HG02798 (cell line): Measurements from ENCODE around the gene TPK1.
A peak's percentile ranks its signal among the peaks of the same experiment; 100 is the strongest.
"Not testable (repeated sequence)": the region's sequence is repeated elsewhere in the genome, so short reads cannot be mapped to it uniquely, and the experiment has no call there.

ENCODE experiments used
- ATAC-seq: cut with Tn5 transposase; IDR thresholded peaks from one replicate; pipeline ENCODE4 v1.9.1; 2021; ENCODE audit warnings: mild to moderate bottlenecking; ENCODE audit not compliant: unreplicated experiment, poor library complexity

The TPK1 gene

DNA sequence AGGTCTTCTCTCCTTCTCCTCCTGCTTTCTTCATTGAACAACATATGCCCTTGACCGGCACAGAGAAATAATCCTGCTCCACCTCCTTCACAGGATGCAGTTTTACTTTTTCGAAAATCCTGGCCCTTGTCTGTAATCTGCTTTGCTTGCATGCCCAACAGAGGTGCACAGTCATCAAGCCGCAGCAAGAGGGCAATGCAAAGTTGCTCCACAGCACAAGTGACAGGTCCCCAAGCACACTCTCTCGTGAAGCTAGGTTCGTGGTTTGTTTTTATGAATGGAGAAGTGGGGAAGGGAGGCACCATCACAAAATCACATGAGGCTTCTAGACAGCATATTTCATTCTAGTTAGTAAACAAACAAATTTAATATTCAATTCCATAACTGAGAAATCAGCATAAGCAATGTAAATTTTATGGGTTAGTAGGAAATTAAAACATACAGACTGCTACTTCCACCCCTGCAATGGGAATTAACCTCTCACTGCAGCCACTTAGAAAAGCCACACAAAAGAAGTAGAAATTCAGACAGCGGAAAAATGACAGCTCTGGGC is 178.8 kb downstream of the TPK1 start:
- ATAC-seq = peak; percentile 53

DNA sequence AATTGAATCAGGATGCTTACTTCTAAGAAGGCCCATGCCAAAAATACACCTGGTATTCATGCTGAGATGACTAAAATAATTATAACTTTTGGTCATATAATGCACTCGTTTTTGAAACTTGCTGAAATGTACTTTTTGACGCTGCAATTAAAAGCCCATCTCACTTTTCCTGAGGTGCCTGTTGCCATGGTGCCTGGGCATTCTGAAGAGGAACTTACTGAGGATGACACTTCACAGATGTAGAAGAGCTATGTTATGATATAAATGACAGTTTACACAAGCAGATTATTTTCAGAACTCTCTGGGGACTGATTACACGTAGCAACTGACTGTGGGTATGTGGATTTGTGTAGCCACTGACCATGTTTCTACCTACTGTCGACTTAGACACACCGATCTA is 182.4 kb downstream of the TPK1 start:
- ATAC-seq = no peak

DNA sequence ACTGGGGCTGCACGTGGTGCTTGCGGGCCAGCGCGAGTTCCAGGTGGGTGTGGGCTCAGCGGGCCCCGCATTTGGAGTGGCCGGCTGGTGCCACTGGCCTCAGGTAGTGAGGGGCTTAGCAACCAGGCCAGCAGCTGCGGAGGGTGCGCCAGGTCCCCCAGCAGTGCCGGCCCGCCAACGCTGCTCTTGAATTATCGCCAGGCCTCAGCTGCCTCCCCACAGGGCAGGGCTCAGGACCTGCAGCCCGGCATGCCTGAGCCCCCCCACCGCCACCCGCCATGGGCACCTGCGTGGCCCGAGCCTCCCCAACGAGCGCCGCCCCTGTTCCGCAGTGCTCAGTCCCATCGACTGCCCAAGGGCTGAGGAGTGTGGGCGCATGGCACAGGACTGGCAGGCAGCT is 185.4 kb downstream of the TPK1 start:
- ATAC-seq = no peak

DNA sequence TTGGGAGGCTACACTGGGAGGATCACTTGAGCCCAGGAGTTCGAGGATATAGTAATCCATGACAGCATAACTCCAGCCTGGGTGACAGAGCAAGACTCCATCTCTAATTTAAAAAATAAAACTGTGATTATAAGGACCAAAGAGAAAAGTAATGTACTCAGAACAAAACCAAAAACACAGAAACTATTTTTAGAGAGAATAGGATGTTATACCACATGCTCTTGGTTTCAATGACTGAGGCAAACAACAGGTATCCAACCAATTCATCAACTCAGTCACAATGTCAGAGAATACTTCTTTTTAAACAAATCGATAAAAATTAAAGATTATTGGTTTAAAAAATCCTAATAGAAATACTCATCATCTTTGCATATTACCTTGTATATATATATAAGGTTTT is 186.7 kb downstream of the TPK1 start:
- no peak for ATAC-seq

DNA sequence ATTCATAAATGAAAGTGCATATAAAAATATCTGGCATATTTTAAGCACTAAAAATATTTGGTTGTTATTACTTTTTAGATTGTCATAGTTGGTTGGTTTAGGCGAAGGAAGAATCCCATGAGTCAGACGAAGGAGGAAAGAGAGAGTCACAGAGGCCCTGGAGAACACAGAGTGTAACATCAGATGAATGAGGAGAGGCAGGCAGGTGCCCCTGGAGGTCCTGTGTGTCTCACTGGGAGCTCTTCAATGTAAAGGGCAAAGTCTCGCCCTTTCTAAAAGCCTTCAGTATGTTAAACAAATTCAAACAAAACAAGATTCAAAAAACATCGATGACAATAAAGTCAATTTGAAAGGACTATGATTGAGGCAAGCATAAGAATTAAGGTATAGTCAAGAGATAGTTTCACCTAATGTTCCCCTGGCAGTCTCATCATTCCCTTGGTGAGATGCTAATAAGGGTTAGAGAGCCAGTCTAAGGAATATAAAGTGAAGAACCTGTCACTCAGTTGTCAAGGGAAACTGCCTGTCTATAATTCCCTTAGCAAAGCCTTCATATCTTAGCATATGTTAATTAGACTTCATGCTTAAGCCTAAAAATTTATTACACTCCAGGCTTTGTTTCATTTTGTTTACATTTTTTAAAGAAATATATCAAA is 194.3 kb downstream of the TPK1 start:
- no peak for ATAC-seq

DNA sequence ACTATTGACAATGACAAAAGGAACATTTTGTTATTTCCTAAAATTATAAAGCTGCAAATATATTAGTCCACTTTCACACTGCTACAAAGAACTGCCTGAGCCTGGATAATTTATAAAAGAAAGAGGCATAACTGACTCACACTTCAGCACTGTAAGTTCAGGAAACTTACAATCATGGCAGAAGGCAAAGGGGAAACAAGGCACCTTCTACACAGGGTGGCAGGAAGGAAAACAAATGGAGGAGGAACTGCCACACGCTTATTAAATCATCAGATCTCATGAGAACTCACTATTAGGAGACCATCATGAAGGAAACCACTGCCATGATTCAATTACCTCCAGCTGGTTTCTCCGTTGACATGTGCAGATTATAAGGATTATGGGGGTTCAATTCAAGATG is 203.1 kb downstream of the TPK1 start:
- no peak for ATAC-seq

DNA sequence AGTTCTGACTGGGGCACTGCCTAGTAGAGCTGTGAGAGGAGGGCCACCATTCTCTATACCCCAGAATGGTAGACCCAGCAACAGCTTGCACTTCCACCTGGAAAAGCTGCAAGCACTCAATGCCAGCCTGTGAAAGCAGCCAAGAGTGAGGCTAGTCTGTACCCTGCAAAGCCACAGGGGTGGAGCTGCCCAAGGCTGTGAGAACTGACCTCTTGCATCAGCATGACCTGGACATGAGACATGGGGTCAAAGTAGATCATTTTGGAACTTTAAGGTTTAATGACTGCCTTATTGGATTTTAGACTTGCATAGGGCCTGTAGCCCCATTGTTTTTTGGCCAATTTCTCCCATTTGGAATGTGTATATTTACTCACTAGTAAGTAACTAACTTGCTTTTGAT is 206.3 kb downstream of the TPK1 start:
- no peak for ATAC-seq

DNA sequence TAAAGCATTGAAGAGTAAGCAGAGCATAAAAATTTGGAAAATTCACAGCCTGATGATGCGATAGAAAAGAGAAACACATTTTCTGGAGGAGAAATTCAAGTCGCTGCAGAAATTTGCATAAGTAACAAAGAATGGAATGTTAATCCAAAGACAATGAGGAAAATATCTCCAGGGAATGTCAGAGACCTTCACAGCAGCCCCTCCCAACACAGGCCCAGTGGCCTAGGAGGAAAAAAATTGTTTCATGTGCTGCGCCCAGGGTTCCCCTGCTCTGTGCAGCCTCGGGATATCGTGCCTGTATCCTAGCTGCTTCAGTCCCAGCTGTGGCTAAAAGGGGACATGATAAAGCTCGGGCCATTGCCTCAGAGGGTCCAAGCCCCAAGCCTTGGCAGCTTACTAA is 206.8 kb downstream of the TPK1 start:
- ATAC-seq = no peak

DNA sequence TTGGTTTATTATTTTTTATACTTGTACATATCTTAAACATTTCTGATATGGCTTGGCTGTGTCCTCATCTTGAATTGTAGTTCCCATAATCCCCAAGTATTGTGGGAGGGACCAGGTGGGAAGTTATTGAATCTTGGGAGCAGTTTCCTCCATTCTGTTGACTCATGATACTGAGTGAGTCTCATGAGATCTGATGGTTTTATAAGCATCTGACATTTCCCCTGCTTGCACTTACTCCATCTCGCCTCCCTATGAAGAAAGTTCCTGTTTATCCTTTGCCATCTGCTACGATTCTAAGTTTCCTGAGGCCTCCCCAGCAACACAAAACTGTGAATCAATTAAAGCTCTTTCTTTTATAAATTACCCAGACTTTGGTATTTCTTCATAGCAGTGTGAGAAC is 207.7 kb downstream of the TPK1 start:
- no peak for ATAC-seq

DNA sequence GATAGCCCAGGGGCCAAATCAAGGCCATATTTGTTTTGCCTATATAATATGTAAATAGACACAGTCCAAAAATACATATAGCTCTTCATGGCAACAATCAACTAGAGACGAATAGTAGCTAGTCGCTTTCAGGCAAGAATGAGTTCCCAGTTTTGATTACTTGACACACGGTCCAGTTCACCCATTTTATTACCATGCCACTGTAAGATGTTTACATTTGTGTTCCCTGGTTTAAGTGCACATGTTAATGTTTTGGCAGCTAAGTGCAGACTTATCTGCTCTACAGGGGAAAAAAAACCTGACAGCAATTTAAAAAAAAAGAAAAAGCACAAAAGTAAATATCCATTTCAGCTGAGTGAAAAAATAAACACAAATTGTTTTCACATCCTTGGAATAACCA is 213.1 kb downstream of the TPK1 start:
- no peak for ATAC-seq

DNA sequence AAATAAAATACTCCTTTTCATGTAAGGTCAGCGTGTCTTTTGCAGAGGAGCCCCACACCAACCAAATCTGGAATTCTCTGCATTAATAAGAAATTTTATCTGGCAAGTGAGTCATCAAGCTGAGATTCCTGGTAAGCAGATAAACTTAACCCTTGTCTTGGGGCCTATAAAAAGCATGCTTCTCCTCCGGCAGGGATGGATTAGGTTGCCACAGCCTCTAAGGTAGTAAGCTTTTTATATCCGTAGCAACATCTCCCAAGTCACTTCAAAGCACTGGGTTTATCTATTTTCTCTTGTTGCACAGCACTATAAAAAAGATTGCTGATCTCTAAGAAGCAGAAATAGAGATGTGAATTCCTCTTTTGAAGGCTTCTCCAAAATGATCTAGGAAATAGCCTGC is 229.6 kb downstream of the TPK1 start:
- no peak for ATAC-seq

DNA sequence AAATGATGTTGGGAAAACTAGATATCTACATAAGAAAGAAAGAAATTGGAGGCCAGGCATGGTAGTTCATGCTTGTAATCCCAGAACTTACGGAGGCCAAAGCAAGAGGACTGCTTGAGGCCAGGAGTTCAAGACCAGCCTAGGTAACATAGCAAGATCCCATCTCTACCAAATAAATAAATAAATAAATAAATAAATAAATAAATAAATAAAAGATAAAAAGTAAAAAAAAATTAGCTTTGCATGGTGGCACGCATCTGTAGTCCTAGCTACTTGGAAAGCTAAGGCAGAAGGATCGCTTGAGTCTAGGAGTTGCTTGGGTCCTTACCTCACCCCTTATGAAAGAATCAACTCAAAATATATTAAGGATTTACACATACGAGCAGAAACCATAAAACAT is 238.9 kb downstream of the TPK1 start:
- no peak for ATAC-seq

DNA sequence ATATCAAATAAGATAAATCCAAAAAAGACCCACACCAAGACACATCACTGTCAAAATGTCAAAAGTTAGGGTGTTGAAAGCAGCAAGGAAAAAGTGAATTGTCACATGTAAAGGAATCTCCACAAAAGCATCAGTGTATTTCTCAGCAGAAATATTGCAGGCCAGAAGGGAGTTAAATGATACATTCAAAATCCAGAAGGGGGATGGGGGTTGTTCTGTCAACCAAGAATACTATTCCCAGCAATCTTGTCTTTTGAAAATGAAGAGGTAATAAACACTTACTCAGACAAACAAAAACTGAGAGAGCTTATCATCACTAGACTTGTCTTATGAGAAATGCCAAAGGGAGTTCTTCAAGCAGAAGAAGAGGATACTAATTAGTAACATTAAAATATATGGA is 241.3 kb downstream of the TPK1 start:
- ATAC-seq = no peak

DNA sequence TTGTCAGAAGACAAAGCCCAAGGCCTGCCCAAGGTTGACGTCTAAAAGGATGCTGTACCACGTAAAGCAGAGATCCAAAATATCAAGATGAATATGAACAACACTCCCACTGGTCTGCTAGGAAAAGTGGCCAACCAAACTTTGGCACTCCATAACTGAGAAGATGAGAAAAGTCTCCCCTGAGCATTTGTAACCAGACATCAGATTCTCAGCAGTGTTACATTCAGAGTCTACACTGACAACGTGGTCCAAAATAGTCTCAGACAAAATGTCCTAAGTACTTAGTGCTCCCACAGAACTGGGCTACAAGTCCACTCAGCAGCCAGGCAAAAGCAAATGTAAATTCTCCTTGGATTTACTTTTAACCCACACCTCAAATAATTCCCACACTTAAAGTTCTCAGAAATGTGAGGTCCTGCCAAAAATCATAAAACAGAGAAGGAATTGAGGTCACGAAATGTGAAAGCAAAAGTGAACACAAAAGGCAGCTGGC is 247.2 kb downstream of the TPK1 start:
- no peak for ATAC-seq

DNA sequence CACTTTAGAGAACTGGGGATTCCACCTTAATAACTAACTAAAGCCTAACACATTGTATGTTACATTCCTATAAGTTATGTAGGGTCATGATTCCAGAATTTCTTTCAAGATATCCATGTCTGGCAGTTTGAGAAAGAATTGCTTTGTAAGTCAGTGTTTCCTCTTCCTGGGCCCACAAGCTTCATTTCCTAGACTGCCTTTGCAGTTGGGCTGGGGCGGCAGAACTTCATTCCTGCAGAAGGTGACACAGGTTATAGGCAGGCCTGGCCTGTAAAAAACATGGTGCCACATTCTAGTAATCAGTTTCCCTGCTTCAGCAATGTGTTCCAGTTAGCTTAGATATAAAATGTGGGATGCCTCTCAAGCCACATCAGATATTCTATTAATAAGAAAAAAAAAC is 248.2 kb downstream of the TPK1 start:
- no peak for ATAC-seq

DNA sequence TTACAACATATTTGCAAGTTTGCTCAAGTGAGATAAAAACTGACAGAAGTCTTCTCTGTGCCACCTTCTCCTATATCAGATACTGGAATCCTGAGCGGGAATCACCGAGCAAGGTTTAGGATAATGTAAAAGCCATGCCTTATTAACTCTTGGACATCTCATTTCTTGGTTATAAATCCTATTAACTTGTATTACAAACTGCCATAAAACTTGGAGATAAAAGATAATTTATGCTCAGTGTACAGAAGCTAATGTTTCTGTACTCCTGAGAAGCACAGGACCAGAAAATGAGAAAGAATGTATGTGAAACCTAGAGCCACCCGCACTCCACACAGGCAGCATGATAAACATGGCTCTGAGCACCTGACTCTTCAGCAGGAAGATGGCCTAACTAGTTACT is 251.1 kb downstream of the TPK1 start:
- ATAC-seq = no peak

DNA sequence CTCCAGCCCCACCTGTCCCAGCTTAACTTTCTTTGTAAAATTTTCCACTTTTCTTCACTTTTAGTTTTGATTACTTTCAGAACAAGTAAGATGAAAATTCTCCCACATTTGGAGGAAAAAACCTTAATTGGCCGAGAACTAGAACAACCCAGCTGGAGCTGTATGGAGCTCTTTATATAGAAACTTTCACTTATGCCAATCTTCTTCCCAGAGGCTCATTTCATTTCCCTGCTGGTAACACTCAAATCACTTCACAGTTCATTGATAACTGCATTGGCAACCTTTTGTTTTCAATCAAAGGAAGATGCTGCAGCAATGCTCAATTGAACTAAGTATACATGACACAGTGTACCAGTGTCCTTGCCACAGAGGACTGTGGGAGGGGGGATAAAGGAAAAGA is 256.2 kb downstream of the TPK1 start:
- ATAC-seq = no peak

DNA sequence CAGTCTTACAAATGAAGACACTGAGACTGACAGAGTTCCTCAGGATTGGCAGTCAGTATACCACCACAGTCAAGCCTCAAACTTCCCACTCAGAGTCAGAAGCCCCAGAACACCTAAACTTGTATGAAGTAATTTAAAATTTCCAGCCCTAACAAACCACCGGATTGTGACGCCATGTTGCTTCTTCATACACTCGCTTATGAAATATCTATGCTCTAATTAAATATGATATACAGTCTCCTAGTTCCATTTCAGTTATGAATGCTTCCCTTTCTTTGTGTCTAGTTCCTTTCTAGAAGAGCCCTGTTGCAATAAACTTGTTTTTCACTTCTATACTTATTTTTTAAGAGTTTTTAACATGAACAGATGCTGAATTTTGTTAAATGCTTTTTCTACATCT is 260.4 kb downstream of the TPK1 start:
- no peak for ATAC-seq

DNA sequence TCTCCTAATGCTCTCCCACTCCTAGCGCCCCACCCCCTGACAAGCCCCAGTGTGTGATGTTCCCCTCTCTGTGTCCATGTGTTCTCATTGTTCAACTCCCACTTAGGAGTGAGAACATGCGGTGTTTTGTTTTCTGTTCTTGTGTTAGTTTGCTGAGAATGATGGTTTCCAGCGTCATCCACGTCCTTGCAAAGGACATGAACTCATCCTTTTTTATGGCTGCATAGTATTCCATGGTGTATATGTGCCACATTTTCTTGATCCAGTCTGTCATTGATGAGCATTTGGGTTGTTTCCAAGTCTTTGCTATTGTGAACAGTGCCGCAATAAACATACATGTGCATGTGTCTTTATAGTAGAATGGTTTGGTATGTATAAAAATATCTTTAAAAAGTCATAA is 261.1 kb downstream of the TPK1 start:
- not testable (repeated sequence) for ATAC-seq

DNA sequence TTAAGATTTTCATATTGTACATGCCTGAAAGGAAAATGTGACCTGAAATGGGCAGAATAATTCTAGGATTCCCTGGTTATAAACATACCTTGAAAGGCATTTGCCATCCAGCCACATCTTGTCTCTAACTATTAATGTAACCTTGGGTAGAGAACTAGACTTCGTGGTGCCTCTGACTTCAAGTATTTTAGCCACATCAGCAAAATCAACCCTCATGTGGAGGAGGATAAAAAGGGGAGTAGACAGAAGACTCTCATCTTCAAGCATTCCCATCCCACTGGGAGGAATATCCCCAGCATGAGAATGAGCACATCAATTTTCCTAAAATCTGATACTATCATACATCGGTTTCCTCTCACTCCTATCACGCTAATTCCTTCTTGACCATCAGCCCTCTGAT is 267.6 kb downstream of the TPK1 start:
- ATAC-seq = no peak

DNA sequence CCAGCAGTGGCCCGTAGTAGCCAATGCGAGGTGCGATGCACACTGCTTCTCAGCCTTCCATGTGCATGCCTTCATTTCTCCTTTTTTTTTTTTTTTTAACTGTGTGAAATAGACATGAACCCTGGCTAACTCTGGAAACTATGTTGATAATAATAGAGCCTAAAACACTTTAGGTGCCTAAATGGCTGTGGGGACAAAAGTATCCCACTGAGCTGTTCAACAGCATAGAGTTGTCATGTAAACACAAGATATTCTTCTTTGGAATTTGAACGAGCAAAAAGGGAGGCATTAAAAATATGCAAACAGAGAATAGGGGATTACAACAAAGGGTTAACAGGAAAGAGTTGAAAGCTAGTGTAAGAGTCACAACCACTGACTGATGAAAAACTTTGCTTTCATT is 270.3 kb downstream of the TPK1 start:
- no peak for ATAC-seq

DNA sequence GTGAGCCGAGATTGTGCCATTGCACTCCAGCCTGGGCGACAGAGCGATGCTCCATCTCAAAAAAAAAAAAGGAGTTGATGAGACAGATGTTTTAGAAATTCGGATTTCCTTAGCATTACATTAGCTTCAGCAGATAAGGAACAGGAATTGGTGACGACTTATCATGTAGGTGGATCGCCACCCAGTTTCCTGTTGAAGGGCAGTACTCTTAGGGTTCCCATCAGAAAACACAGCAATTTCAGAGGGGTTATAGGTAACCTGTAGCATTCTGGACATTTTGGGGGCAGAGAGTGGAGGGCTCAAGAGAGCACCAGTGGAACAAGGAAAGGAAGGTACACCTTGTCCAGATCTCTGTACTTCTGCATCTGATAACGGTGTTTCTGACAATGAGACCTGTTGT is 286.0 kb downstream of the TPK1 start:
- no peak for ATAC-seq

DNA sequence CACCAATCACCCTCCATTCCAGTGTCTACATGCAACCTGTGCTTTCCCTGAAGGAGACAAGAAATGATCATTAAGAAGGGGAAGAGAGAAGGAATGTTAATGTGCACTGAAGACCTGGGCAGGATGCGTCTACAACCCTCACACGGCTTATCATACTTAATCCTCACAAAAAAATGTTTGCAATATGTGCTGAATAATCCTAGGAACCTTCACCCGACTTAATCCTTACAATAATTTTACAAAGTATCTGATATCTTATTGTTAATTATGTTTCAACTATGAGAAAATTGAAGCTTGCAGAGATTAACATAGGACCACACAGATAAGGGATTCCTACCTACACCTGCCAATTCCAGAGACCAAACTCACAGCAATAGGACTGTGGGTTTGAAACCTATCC is 287.3 kb downstream of the TPK1 start:
- no peak for ATAC-seq
